GDM1 (cell line): Measurements from ENCODE around the gene SUSD1.
"Not testable (repeated sequence)": the region's sequence is repeated elsewhere in the genome, so short reads cannot be mapped to it uniquely, and the experiment has no call there.

Source experiments
- DNase-seq: peaks from one replicate; lab custom pipeline; 2025; lab: John Stamatoyannopoulos, UW

The SUSD1 gene

GRCh38 chr9:112173489-112174221 is 1.4 kb downstream of the SUSD1 start:
- DNase-seq = no peak

- DNase-seq = no peak
Measured at GRCh38 chr9:112170968-112171367, 4.1 kb downstream of the SUSD1 start.

GRCh38 chr9:112170235-112170634 is 4.9 kb downstream of the SUSD1 start:
- no peak for DNase-seq

GRCh38 chr9:112169368-112169767 is 5.7 kb downstream of the SUSD1 start:
- DNase-seq = no peak

GRCh38 chr9:112168197-112168596 is 6.9 kb downstream of the SUSD1 start:
- no peak for DNase-seq

GRCh38 chr9:112166176-112167140 is 8.6 kb downstream of the SUSD1 start:
- no peak for DNase-seq

GRCh38 chr9:112162621-112163413 is 12.3 kb downstream of the SUSD1 start:
- DNase-seq = no peak

- no peak for DNase-seq
Measured at GRCh38 chr9:112159781-112160180, 15.3 kb downstream of the SUSD1 start.

- DNase-seq = no peak
Measured at GRCh38 chr9:112158656-112159367, 16.3 kb downstream of the SUSD1 start.

GRCh38 chr9:112157961-112158360 is 17.1 kb downstream of the SUSD1 start:
- no peak for DNase-seq

- no peak for DNase-seq
Measured at GRCh38 chr9:112157087-112157486, 18.0 kb downstream of the SUSD1 start.

GRCh38 chr9:112149211-112149610 is 25.9 kb downstream of the SUSD1 start:
- DNase-seq = no peak

- DNase-seq = no peak
Measured at GRCh38 chr9:112145886-112146285, 29.2 kb downstream of the SUSD1 start.

- no peak for DNase-seq
Measured at GRCh38 chr9:112144807-112145206, 30.3 kb downstream of the SUSD1 start.

- no peak for DNase-seq
Measured at GRCh38 chr9:112142420-112142819, 32.7 kb downstream of the SUSD1 start.

GRCh38 chr9:112140936-112141335 is 34.2 kb downstream of the SUSD1 start:
- DNase-seq = no peak

- DNase-seq = no peak
Measured at GRCh38 chr9:112137066-112137465, 38.0 kb downstream of the SUSD1 start.

- DNase-seq = no peak
Measured at GRCh38 chr9:112135706-112136105, 39.4 kb downstream of the SUSD1 start.

GRCh38 chr9:112133806-112134205 is 41.3 kb downstream of the SUSD1 start:
- DNase-seq = not testable (repeated sequence)

- DNase-seq = no peak
Measured at GRCh38 chr9:112132356-112132755, 42.7 kb downstream of the SUSD1 start.

GRCh38 chr9:112130997-112131396 is 44.1 kb downstream of the SUSD1 start:
- no peak for DNase-seq

GRCh38 chr9:112130347-112130746 is 44.8 kb downstream of the SUSD1 start:
- DNase-seq = no peak
